Middle frontal gyrus (tissue), 1 donor: ENCODE data around the gene DTWD2.

Experiments
- DNase-seq: peaks from one replicate; pipeline ENCODE4 v3.0.0-alpha.2; 2015; ENCODE audit warnings: low spot score; ENCODE audit errors: extremely low spot score

Gene DTWD2

GRCh38 chr5:118987988-118988865 is at the start of gene DTWD2:
Gene DTWD2, minus strand, starts transcription at chr5:118988547. Its CDS starts 36 bp downstream, at chr5:118988511.
- peak; percentile 87 for DNase-seq

GRCh38 chr5:119037496-119038215 is 49.3 kb upstream of the DTWD2 start:
- DNase-seq, result no peak

- no peak for DNase-seq
Measured at GRCh38 chr5:119036101-119036762, 47.9 kb upstream of the DTWD2 start.

- DNase-seq, result no peak
Measured at GRCh38 chr5:119033135-119033534, 44.8 kb upstream of the DTWD2 start.

GRCh38 chr5:119032656-119033055 is 44.3 kb upstream of the DTWD2 start:
- no peak for DNase-seq

- DNase-seq, result no peak
Measured at GRCh38 chr5:119031905-119032304, 43.6 kb upstream of the DTWD2 start.

GRCh38 chr5:119031011-119031886 is 42.9 kb upstream of the DTWD2 start:
- no peak for DNase-seq

- no peak for DNase-seq
Measured at GRCh38 chr5:119028575-119028974, 40.2 kb upstream of the DTWD2 start.

- no peak for DNase-seq
Measured at GRCh38 chr5:119022773-119023172, 34.4 kb upstream of the DTWD2 start.

GRCh38 chr5:119022017-119022745 is 33.8 kb upstream of the DTWD2 start:
- no peak for DNase-seq

- no peak for DNase-seq
Measured at GRCh38 chr5:119021149-119021732, 32.9 kb upstream of the DTWD2 start.

GRCh38 chr5:119019949-119020348 is 31.6 kb upstream of the DTWD2 start:
- DNase-seq, result no peak

GRCh38 chr5:119019501-119019900 is 31.2 kb upstream of the DTWD2 start:
- no peak for DNase-seq

- DNase-seq, result no peak
Measured at GRCh38 chr5:119017994-119018393, 29.6 kb upstream of the DTWD2 start.

- DNase-seq, result no peak
Measured at GRCh38 chr5:119016125-119016774, 27.9 kb upstream of the DTWD2 start.

- DNase-seq, result no peak
Measured at GRCh38 chr5:119011186-119011585, 22.8 kb upstream of the DTWD2 start.

- no peak for DNase-seq
Measured at GRCh38 chr5:119010206-119010605, 21.9 kb upstream of the DTWD2 start.

GRCh38 chr5:119009131-119009530 is 20.8 kb upstream of the DTWD2 start:
- no peak for DNase-seq

GRCh38 chr5:118999696-119000095 is 11.3 kb upstream of the DTWD2 start:
- no peak for DNase-seq
